Testis (tissue), 3 donors: ENCODE data around the gene BCL2L11. TPM values are rescaled to one million over a fixed set of nuclear protein-coding genes. Genes with fewer than 3 reads are reported as not detected.

ENCODE experiments used
- DNase-seq: peaks from one replicate; pipeline ENCODE4 v3.0.0-alpha.2; 2019
- H3K27ac ChIP-seq, 2 donors: fragments of 200-600 bp; sonication (generic); one replicate each; pipeline ENCODE4 v1.5.1; 2019
- H3K27me3 ChIP-seq: fragments of 200-600 bp; sonication (generic); one replicate; pipeline ENCODE4 v1.5.1; 2019
- H3K36me3 ChIP-seq: fragments of 200-600 bp; sonication (generic); one replicate; pipeline ENCODE4 v1.5.1; 2017; ENCODE audit warnings: low read depth; ENCODE audit errors: missing control alignments
- H3K4me1 ChIP-seq: fragments of 200-600 bp; sonication (generic); one replicate; pipeline ENCODE4 v1.5.1; 2019
- H3K4me3 ChIP-seq, 2 donors: fragments of 200-600 bp; sonication (generic); one replicate each; pipeline ENCODE4 v1.5.1; 2017 to 2019
- H3K9me3 ChIP-seq: fragments of 200-600 bp; sonication (generic); one replicate; pipeline ENCODE4 v1.5.1; 2017
- POLR2A ChIP-seq: fragments of 450-650 bp; IDR thresholded peaks from one replicate; pipeline ENCODE4 v1.6.1; 2017; ENCODE audit warnings: antibody characterized with exemption, mild to moderate bottlenecking, moderate library complexity
- WGBS, 2 donors: methylation state at CpG; one replicate each; pipeline ENCODE4 v1.1.5; 2018; 5-methylcytosine and 5-hydroxymethylcytosine counted together
- intact Hi-C: fragments of 100-400 bp; cut with DNase I; formaldehyde crosslinking; loops from one replicate; pipeline ENCODE4 v1.15.1; 2023; ENCODE audit warnings: low total_unique reads
- polyA plus RNA-seq: library from polyadenylated mRNA; stranded (reverse); fragments of 350-450 nt; fragmentation: Illumina TruSeq; extraction: RNeasy Lipid Tissue Mini Kit (QIAGEN cat#74804); gene quantifications from one replicate; pipeline ENCODE4 v1.2.3, GENCODE V29; 2014; ENCODE audit warnings: low read depth, low replicate concordance; ENCODE audit not compliant: insufficient read depth
- total RNA-seq, 2 donors: library from RNA; depleted of rRNA; stranded (reverse); fragments of >200 nt; gene quantifications; one replicate each; pipeline ENCODE4 v1.2.3, GENCODE V29; 2016
- TF ChIP-seq, protein P1 (sequence below), 3 experiments: fragments of 450-650 bp in 2 of 3; fragments of 200-600 bp in 1 of 3; sonication (generic) in 1 of 3; IDR thresholded peaks; one replicate each; pipeline ENCODE4 v1.5.1; 2016 to 2019; ENCODE audit warnings: antibody characterized with exemption in 3 of 3, mild to moderate bottlenecking in 2 of 3, moderate library complexity in 1 of 3

BCL2L11 gene
- total and polyA plus RNA-seq, 3 donors from 2014 or later, result 26.4 to 41.7 (median 29.3) TPM

GRCh38 chr2:111094691-111095090, 26.0 kb upstream of the BCL2L11 start:
- intact Hi-C loops, result no loop called here
- Histone ChIP-seq H3K27me3 (no peaks in the 10 kb centered on the region), H3K4me3 (no peak overlapping the region), H3K36me3 (no peaks in the 10 kb centered on the region), H3K4me1 (no peaks in the 10 kb centered on the region), H3K27ac (no peak overlapping the region), H3K9me3 (no peaks in the 10 kb centered on the region)
- TF ChIP-seq POLR2A, result no peak
- TF ChIP-seq, protein P1, sequence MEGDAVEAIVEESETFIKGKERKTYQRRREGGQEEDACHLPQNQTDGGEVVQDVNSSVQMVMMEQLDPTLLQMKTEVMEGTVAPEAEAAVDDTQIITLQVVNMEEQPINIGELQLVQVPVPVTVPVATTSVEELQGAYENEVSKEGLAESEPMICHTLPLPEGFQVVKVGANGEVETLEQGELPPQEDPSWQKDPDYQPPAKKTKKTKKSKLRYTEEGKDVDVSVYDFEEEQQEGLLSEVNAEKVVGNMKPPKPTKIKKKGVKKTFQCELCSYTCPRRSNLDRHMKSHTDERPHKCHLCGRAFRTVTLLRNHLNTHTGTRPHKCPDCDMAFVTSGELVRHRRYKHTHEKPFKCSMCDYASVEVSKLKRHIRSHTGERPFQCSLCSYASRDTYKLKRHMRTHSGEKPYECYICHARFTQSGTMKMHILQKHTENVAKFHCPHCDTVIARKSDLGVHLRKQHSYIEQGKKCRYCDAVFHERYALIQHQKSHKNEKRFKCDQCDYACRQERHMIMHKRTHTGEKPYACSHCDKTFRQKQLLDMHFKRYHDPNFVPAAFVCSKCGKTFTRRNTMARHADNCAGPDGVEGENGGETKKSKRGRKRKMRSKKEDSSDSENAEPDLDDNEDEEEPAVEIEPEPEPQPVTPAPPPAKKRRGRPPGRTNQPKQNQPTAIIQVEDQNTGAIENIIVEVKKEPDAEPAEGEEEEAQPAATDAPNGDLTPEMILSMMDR (IDR thresholded peaks at IDR 0.05), result no peak
- DNase-seq, result no peak
- 95% methylated on average over 2 of the region's 2 CpGs for WGBS, 2 donors

- DNase-seq, result no peak
- Histone ChIP-seq H3K9me3 (no peaks in the 10 kb centered on the region), H3K36me3 (no peaks in the 10 kb centered on the region), H3K4me3 (no peak overlapping the region), H3K4me1 (no peaks in the 10 kb centered on the region), H3K27ac (no peak overlapping the region), H3K27me3 (no peaks in the 10 kb centered on the region)
- TF ChIP-seq POLR2A, result no peak
- TF ChIP-seq, protein P1 (IDR thresholded peaks at IDR 0.05), result no peak
- WGBS, 2 donors, result 94 to 95% methylated on average over 8 of the region's 8 CpGs
- intact Hi-C loops, result no loop called here
Observed at GRCh38 chr2:111095434-111095833, 25.3 kb upstream of the BCL2L11 start.

GRCh38 chr2:111099402-111099801, 21.3 kb upstream of the BCL2L11 start:
- H3K27ac ChIP-seq, result no peak overlapping the region
- no peak for TF ChIP-seq POLR2A
- TF ChIP-seq, protein P1 (IDR thresholded peaks at IDR 0.05), result no peak
- intact Hi-C loops, result no loop called here
- H3K9me3 ChIP-seq, result no peaks in the 10 kb centered on the region
- no peaks in the 10 kb centered on the region for H3K27me3 ChIP-seq
- no peaks in the 10 kb centered on the region for H3K36me3 ChIP-seq
- WGBS, 2 donors, result 47% methylated on average over 3 of the region's 3 CpGs; no CpG with 5 or more reads in 1 of the 2 donors
- no peaks in the 10 kb centered on the region for H3K4me1 ChIP-seq
- DNase-seq, result no peak
- H3K4me3 ChIP-seq, result no peak overlapping the region

DNA sequence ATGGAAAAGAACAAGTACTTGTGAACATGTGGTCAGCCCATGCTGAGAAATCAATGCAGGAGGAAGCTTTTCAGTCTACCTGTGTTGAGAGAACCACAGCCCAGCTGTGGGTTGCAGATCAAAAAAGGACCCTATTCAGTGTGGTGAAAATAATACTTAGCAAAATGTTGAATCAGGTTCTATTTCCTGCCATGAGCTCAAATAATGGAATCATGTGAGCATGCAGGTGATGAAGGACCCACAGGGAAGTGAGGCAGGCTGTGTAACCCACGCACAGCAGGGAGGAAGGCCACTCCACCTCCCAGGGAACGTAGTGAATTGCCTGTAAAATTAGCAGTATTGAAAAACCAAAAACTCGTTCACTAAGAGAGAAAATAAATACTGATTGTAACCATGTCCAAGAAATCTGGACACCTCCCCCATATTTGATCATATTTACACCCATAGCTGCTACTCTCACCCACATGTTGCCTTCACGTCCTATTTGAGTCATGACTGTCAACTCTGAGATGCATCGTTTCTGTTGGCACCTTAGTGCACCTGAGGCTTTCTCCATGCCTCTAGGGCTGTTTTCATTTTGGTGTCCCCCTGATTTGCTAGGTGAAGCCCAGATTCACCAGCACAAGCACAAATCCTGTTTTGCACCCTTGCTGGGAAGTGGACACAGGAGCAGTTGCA, 20.5 kb upstream of the BCL2L11 start:
- DNase-seq, result no peak
- H3K4me1 ChIP-seq, result no peaks in the 10 kb centered on the region
- H3K9me3 ChIP-seq, result no peaks in the 10 kb centered on the region
- H3K36me3 ChIP-seq, result no peaks in the 10 kb centered on the region
- H3K4me3 ChIP-seq, result no peak overlapping the region
- H3K27me3 ChIP-seq, result no peaks in the 10 kb centered on the region
- TF ChIP-seq POLR2A, result no peak
- TF ChIP-seq, protein P1 (IDR thresholded peaks at IDR 0.05), result no peak
- H3K27ac ChIP-seq, result no peak overlapping the region
- intact Hi-C loops, result no loop called here
- WGBS, 2 donors, result 94 to 96% methylated on average over 5 of the region's 5 CpGs

DNA sequence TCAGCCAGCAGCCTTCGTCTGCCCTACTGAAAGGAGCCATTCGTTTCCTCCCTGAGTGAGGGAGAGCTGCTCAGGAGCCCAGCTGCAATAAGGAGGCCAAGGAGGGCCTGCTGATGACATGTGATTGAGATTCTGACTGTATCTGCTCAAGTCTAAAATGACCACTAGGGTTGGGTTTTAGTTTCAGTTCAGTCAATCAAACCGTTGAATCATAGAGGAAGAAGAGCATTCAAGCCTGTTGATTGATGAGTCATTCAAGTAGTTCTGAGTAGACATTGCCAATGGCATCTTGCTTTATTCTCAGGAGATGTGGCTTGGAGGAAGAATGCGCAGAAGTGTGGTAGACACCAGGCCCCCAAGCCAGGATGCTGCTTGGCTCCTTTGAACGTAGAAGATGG, 19.9 kb upstream of the BCL2L11 start:
- Histone ChIP-seq H3K4me3 (no peak overlapping the region), H3K4me1 (no peaks in the 10 kb centered on the region), H3K9me3 (no peaks in the 10 kb centered on the region), H3K36me3 (no peaks in the 10 kb centered on the region), H3K27me3 (no peaks in the 10 kb centered on the region), H3K27ac (no peak overlapping the region)
- DNase-seq, result no peak
- 92 to 94% methylated on average over 5 of the region's 5 CpGs for WGBS, 2 donors
- intact Hi-C loops, result no loop called here
- TF ChIP-seq POLR2A, result no peak
- TF ChIP-seq, protein P1 (IDR thresholded peaks at IDR 0.05), result no peak
